Right ventricle myocardium superior (tissue), 1 donor: ENCODE measurements around the gene GPC4. TPM values are rescaled to one million over a fixed set of nuclear protein-coding genes. Genes with fewer than 3 reads are reported as not detected.
A peak's percentile ranks its signal among the peaks of the same experiment; 100 is the strongest.

Experiments used
- ATAC-seq: fragments of 200-7000 bp; cut with Tn5 transposase; one replicate; pipeline ENCODE4 v1.9.1; 2020; ENCODE audit warnings: mild to moderate bottlenecking; ENCODE audit not compliant: poor library complexity
- DNase-seq: peaks from one replicate; pipeline ENCODE4 v3.0.0-alpha.2; 2020
- intact Hi-C: fragments of 100-400 bp; cut with DNase I; formaldehyde crosslinking; loops from one replicate; pipeline ENCODE4 v1.11.2; 2022
- long read RNA-seq: library from polyadenylated mRNA; unstranded; transcript quantifications from one replicate; pipeline ENCODE4 v2.0.0, GENCODE V29; 2021
- total RNA-seq: library from RNA; stranded (reverse); fragmentation: NEBNext Ultra II Directional; extraction: Animal tissue kit (Norgen Biotek cat#: 25700); gene quantifications from one replicate; pipeline ENCODE4 v1.2.1, GENCODE V29; 2021
- donor health status: DM: no; HTN: yes; CAD: no; lungs with severe emphysema.

GPC4 gene
- 8.9 TPM for total RNA-seq
- long read RNA-seq, full-length matches to known transcripts, result 9 of 11 reads
- long read RNA-seq, partial matches to known transcripts, result 1 of 11 reads
- long read RNA-seq, other reads (novel, unspliced or antisense), result 1 of 11 reads

DNA sequence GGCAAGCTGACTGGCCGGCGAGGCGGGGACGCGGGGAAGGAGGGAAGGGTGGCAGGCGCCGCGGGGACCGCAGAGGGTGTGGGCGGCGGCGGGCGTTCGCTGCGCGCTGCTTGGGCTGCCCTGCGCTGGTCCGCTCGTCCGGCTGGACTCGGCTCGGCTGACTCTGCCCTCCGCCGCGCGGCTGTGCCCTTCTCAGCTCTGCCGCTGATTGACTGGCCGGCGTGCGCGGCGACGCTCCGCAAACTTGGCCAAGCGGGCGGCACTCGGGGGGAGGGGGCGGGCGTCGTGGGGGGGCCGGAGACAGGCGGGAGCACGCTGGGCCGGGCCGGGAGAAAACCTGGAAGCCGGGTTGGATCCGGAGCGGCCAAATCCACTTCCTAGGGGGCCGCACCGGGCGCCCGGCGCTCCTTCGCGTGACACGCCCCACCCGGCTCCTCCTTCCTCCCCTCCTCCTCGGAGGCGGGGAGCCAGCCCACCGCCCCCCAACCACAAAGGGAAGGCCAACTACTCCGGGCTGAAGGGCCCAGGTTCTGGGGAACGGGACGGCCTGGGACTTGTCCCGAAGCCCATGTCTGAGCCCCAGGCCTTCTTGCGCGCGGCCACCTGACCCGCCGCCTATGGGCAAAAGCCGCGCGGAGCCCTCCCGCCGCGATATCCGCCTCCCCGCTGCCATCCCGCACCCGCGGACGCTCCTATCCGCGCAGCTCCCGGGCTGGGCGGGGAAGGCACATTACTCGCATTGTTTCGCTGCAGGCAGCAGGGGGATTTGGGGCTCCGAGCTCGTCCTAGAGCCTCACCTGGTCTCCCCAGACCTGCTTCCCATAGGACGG lies at the start of gene GPC4:
TSS of gene GPC4 (minus strand) at position 214 of the 830 bp plus-strand sequence. CDS start 524 bp downstream, outside the sequence.
- intact Hi-C loops, result no loop called here
- ATAC-seq, result peak; percentile 88
- peak; percentile 77 for DNase-seq

DNA sequence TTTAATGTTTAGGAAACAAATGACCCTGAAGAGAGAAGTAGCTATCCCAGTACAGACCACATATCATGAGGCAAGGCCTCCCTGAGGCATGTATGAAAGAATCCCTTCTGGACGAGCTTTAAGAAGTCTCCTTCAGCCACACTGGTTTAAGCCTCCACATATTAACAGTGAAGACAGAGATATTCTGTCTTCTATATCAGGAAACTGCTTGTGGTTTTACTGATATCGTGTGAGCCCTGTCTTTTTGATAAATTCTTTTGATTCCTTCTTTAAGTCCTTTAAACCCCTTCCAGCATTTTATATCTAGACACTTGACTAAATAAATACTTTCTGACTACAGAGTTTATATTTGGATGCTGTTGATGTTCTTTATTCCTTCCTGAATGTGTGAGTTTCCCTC lies 45.9 kb upstream of the GPC4 start:
- DNase-seq, result no peak
- ATAC-seq, result no peak
- intact Hi-C loops, result no loop called here

GRCh38 chrX:133454924-133455323 lies 39.6 kb upstream of the GPC4 start:
- intact Hi-C loops, result no loop called here
- no peak for ATAC-seq
- no peak for DNase-seq

GRCh38 chrX:133454491-133454914 lies 39.2 kb upstream of the GPC4 start:
- DNase-seq (no peak), ATAC-seq (no peak)
- intact Hi-C loops, result no loop called here

GRCh38 chrX:133448512-133449076 lies 33.3 kb upstream of the GPC4 start:
- ATAC-seq (no peak), DNase-seq (no peak)
- intact Hi-C loops, result no loop called here

- ATAC-seq (peak; percentile 51), DNase-seq (no peak)
- intact Hi-C loops, result no loop called here
Measured at GRCh38 chrX:133444952-133445831, 29.9 kb upstream of the GPC4 start.

DNA sequence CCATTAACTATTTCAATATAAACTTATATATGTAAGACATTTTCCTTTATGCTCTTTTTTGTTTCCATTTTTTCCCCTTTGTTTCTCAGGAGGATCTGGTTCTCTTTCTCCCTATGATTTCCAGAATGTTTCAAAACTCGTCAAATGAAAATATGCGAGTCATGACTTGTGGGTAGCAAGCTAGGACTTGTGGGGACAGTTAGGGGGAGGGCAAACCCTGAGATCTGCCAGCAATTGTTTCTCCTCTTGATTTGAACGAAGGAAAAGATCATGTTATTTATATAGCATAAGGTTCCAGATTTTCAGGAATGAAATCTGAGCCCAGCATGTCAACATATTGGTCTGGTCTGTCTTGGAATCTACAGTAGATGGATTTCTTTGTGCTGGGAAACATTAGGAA lies 28.9 kb upstream of the GPC4 start:
- ATAC-seq (no peak), DNase-seq (no peak)
- intact Hi-C loops, result no loop called here

DNA sequence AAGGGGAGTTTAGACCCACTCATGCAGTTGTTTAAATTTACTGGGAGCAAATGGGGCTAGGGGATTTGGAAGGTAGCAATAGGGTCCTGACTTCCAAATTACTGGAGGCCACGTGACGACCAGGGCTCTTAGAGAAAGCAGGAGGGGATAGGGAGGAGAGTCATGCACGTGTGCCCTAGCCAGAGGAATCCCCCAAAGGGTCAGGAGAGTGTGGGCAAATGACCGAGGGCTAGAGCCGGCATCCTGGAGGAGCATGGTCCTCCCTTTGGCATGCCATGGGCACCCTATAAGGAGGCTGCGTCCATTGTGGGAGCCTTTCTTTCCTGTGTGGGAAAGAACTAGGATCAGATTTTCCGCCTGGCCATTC lies 25.5 kb upstream of the GPC4 start:
- intact Hi-C loops, result no loop called here
- ATAC-seq, result no peak
- no peak for DNase-seq

DNA sequence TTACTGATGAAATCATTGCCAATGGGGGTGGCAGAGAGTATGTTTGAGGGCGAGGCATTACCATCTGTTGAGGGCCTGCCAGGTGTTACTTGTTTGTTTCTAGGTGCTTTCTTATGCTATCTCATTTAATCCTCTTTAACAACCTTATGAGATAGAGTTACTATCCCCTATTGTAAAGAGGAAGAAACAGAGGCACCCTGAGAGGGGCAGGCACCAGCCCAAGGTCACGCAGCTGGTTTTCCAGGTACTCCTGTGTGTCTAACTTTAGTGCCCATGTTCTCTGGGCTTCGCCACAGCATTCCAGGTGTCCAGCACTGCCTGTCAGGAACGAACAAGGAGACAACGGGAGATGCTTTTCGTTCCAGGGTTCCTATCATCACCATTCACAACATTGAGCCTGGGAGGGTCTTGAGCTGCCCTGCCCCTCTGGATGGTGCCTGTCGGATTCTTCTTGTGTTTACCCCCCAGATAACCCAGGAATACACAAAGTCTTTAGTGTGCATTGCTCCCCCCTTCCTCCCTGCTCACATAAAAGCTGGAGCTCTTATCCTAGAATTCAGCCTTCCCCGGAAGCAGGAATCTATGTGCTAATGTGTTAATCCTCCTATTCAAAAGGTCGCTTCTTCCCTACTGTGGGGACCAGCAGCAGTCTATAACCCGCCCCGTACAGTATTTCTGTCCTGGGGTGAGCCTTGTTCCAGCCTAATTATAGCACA lies 24.9 kb upstream of the GPC4 start:
- ATAC-seq, result no peak
- DNase-seq, result no peak
- intact Hi-C loops, result no loop called here

- ATAC-seq (no peak), DNase-seq (no peak)
- intact Hi-C loops, result no loop called here
Measured at GRCh38 chrX:133437766-133438165, 22.5 kb upstream of the GPC4 start.

DNA sequence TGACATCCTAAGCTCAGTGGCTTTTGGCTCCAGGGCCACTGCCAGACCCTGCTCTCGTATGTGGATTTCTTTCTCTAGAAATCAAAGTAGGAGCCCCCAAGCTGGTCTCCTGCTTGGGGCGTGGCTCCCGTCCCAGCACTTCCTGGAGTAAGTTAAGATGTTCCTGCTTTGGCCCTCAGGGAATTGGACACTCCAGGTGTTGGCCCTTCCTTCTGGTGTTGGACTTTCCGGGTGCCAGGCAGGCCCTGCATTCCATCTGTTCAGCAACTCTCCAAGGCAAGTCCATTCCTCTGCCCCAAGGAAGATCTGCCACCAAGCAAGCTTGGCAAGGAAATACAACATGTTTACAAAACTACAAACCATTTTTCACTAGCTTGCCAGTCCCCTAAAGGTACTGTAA lies 22.1 kb upstream of the GPC4 start:
- intact Hi-C loops, result no loop called here
- ATAC-seq (no peak), DNase-seq (no peak)

DNA sequence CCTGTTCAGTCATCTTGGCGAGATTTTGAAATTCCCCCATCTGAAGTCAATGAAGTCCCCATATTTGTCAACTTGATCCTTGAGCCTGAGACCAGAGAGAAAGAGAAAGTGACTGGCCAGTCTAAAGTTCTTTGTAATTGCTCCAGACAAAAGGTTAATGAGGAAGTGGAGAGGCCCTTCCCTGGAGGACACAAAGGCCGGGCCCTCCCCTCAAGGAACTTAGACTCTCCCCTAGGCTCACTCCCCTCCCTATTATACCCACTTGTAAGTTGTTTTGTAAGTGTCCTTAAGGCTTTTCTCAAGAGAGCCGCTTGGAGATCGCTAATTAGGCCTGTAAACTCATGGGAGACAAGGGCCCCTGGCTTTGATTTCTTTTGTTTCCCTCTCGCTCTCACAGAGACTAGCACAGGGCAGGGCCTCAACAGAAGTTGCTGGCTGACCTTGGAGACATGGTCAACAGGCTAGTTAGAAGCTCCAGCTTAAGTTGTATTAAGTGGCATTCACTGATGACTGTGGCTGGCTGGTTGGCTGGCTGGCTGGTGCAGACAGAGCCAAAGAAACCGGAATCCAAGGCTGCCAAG lies 20.3 kb upstream of the GPC4 start:
- DNase-seq (no peak), ATAC-seq (no peak)
- intact Hi-C loops, result no loop called here

GRCh38 chrX:133434197-133434820 lies 19.0 kb upstream of the GPC4 start:
- DNase-seq, result no peak
- intact Hi-C loops, result no loop called here
- no peak for ATAC-seq

- DNase-seq, result no peak
- intact Hi-C loops, result no loop called here
- no peak for ATAC-seq
Measured at GRCh38 chrX:133419911-133420310, 4.6 kb upstream of the GPC4 start.

DNA sequence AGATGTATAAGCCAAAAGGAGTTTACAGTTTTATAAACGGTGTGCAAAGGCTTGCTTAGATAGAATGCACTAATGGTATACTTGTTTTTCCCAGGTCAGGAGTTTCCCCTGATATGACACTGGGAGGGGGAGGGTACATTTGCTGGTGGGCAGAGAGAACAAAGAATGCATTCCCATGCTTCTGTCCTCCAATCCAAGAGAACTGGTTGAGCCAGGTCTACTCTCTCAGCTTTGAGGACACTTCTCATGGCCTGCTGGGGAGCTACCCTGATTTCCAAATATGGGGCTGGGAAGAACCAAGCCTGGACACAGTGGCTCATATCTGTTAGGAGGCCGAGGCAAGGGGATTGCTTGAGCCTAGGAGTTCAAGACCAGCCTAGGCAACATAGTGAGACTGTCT lies 3.3 kb upstream of the GPC4 start:
- no peak for ATAC-seq
- no peak for DNase-seq
- intact Hi-C loops, result no loop called here

- DNase-seq (no peak), ATAC-seq (no peak)
- intact Hi-C loops, result no loop called here
Measured at GRCh38 chrX:133417364-133417763, 2.1 kb upstream of the GPC4 start.

DNA sequence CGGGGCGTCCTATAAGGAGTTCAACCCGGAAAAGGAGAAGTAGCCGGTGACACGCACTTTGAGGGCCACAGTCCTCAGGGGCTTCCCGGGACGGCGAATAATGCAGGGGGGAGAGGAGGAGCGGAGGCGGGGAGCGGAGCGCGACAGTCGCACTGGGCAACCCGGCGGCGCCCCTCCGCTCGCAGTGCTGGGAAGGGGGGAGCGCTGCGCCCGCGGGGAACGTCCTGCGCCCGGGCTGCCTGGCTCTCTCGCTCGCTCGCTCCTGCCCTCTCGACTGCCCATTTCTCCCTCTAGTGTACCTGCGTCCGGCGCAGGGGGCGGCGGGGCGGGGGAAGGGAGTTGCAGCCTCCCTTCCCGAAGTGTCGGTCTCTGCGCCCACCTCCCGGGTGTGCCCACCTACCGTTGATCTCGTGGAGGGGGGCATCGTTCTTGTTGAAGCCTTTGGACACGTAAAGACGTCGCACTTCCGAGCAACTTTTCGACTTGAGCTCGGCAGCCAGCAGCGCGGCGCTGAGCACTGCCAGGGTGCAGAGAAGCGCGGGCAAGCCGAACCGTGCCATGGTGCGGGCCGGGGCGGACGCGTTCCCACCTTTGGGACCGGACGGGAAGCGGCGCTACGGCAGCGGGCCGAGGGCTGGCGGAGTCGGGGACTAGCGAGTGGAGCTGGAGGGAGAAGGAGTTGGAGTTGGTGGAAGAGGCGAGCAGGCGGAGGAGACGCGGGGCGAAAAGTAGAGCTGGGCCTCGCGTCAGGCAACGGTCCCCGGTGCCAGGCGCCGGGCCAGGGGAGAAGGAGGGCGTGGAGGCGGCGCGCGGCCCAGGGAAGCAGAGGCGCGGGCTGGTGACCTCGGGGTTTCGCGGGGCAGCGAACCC lies 648 bp downstream of the GPC4 start:
- intact Hi-C loops, result no loop called here
- DNase-seq (peak; percentile 46), ATAC-seq (peak; percentile 67)
